Measurements from ENCODE around the gene RNASE4. TPM values are rescaled to one million over a fixed set of nuclear protein-coding genes. Genes with fewer than 3 reads are reported as not detected.

RNASE4 gene
- total and polyA plus RNA-seq, 2 donors (not counting 3 experiments of a cell fraction or from before 2014, with no cell fraction given): 6.9 to 27.4 TPM

GRCh38 chr14:20661197-20661596 is 23.2 kb upstream of the RNASE4 start:
- Histone ChIP-seq H3K79me2 (ENCODE audit: control insufficient read depth, insufficient read depth, low read length) (no peaks in the 10 kb centered on the region), H3K36me3 (ENCODE audit: control insufficient read depth in 2 of 2, extremely low read depth in 1 of 2, insufficient read depth in 2 of 2, low read length in 2 of 2) (no peaks in the 10 kb centered on the region), H4K20me1 (replicated peaks; ENCODE audit: control insufficient read depth, extremely low read depth, insufficient read depth, low read length) (no peaks in the 10 kb centered on the region), H2AFZ (ENCODE audit: low read depth, low read length) (no peak overlapping the region), H3K27me3 (ENCODE audit: control insufficient read depth in 2 of 2, insufficient read depth in 2 of 2, low read length in 2 of 2) (peaks cover 15 to 20% of the 10 kb centered on the region in 2 experiments), H3K27ac (ENCODE audit: insufficient read depth, low read depth, low read length) (no peak overlapping the region), H3K9me3 (replicated peaks; ENCODE audit: control insufficient read depth, insufficient read depth, low read length) (no peaks in the 10 kb centered on the region), H3K9me1 (replicated peaks; ENCODE audit: control insufficient read depth, extremely low read depth, insufficient read depth, low read length) (no peaks in the 10 kb centered on the region), H3K4me3 (replicated peaks in 1 of 3; ENCODE audit: insufficient read depth in 1 of 3, low read depth in 1 of 3, low read length in 3 of 3) (no peak overlapping the region), H3K9ac (replicated peaks; ENCODE audit: extremely low read depth, insufficient read depth, low read length) (no peak overlapping the region), H3K4me1 (ENCODE audit: control insufficient read depth, extremely low read depth, insufficient read depth, low read length) (no peaks in the 10 kb centered on the region), H3K4me2 (ENCODE audit: insufficient read depth, low read length) (no peak overlapping the region)
- no TSS peak for BruUV-seq (replicated peaks)
- DNase-seq (ENCODE audit: low read depth, low spot score) (no peak), FAIRE-seq (no peak)
- CTCF ChIA-PET: interaction anchor here (1.5 kb wide), 1 partner anchor 30 kb away, joined by 7 read pairs; no protein-coding TSS in a partner anchor
- intact Hi-C loops (cut with micrococcal nuclease) (no loop called here), dilution Hi-C loops (cut with MboI; ENCODE audit: extremely low pct_ligation_motif_present, low sequenced_read_pairs) (no loop called here)
- TF ChIP-seq FOS (IDR thresholded peaks at IDR 0.05; ENCODE audit: borderline replicate concordance, insufficient read depth, low read length) (no peak), POLR2AphosphoS5 (IDR thresholded peaks at IDR 0.05; ENCODE audit: insufficient read depth, low read depth, low read length) (no peak), EZH2 (IDR thresholded peaks at IDR 0.05; ENCODE audit: borderline replicate concordance, low read depth, low read length, severe bottlenecking) (no peak), CTCF (IDR thresholded peaks at IDR 0.05; ENCODE audit: extremely low read depth in 1 of 2, insufficient read depth in 1 of 2, low read depth in 1 of 2, low read length in 2 of 2) (no peak), JUN (IDR thresholded peaks at IDR 0.05; ENCODE audit: borderline replicate concordance, insufficient read depth, insufficient read length, low read depth) (no peak), POLR2A (IDR thresholded peaks at IDR 0.05; ENCODE audit: low read depth, low read length) (no peak), GATA2 (IDR thresholded peaks at IDR 0.05; ENCODE audit: insufficient read depth, insufficient read length, low read depth, low read length) (no peak), MYC (IDR thresholded peaks at IDR 0.05; ENCODE audit: low read depth, low read length) (no peak)
- TF ChIP-seq, protein P1, sequence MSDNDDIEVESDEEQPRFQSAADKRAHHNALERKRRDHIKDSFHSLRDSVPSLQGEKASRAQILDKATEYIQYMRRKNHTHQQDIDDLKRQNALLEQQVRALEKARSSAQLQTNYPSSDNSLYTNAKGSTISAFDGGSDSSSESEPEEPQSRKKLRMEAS (IDR thresholded peaks at IDR 0.05; ENCODE audit: insufficient read depth, insufficient read length): no peak
- POLR2A ChIA-PET: no interaction called here
